Fibroblast of skin of back (primary cell): ENCODE measurements around the gene LRP1.

Experiments
- DNase-seq: peaks from one replicate; pipeline ENCODE4 v3.0.0-alpha.2; 2013

LRP1 gene

GRCh38 chr12:57178213-57178612 lies 49.9 kb downstream of the LRP1 start:
- no peak for DNase-seq

GRCh38 chr12:57179331-57180086 lies 51.2 kb downstream of the LRP1 start:
- DNase-seq = no peak

GRCh38 chr12:57180321-57180989 lies 52.2 kb downstream of the LRP1 start:
- no peak for DNase-seq

- no peak for DNase-seq
Measured at GRCh38 chr12:57181072-57181471, 52.8 kb downstream of the LRP1 start.

- no peak for DNase-seq
Measured at GRCh38 chr12:57181561-57182155, 53.4 kb downstream of the LRP1 start.

- peak; percentile 63 for DNase-seq
Measured at GRCh38 chr12:57182918-57183575, 54.8 kb downstream of the LRP1 start.

- no peak for DNase-seq
Measured at GRCh38 chr12:57183939-57184725, 55.8 kb downstream of the LRP1 start.

- DNase-seq = no peak
Measured at GRCh38 chr12:57185403-57185802, 57.1 kb downstream of the LRP1 start.

- DNase-seq = no peak
Measured at GRCh38 chr12:57185906-57186508, 57.7 kb downstream of the LRP1 start.

- DNase-seq = no peak
Measured at GRCh38 chr12:57187222-57188089, 59.2 kb downstream of the LRP1 start.

GRCh38 chr12:57188090-57188425 lies 59.8 kb downstream of the LRP1 start:
- DNase-seq = no peak

- peak; percentile 16 for DNase-seq
Measured at GRCh38 chr12:57190037-57190436, 61.8 kb downstream of the LRP1 start.

GRCh38 chr12:57190821-57191220 lies 62.5 kb downstream of the LRP1 start:
- DNase-seq = no peak

- DNase-seq = no peak
Measured at GRCh38 chr12:57191410-57191809, 63.1 kb downstream of the LRP1 start.

GRCh38 chr12:57192920-57193319 lies 64.6 kb downstream of the LRP1 start:
- no peak for DNase-seq

GRCh38 chr12:57193706-57194245 lies 65.5 kb downstream of the LRP1 start:
- DNase-seq = no peak

GRCh38 chr12:57194253-57194652 lies 66.0 kb downstream of the LRP1 start:
- DNase-seq = no peak

GRCh38 chr12:57195186-57195585 lies 66.9 kb downstream of the LRP1 start:
- DNase-seq = no peak

- no peak for DNase-seq
Measured at GRCh38 chr12:57195611-57196371, 67.5 kb downstream of the LRP1 start.

GRCh38 chr12:57196439-57196838 lies 68.2 kb downstream of the LRP1 start:
- DNase-seq = no peak
